GM21526 (cell line): ENCODE data around the gene PRICKLE1.

Experiments
- ATAC-seq: cut with Tn5 transposase; IDR thresholded peaks from one replicate; pipeline ENCODE4 v1.9.1; 2021; ENCODE audit warnings: moderate library complexity; ENCODE audit not compliant: unreplicated experiment, low FRiP score

PRICKLE1 gene

DNA sequence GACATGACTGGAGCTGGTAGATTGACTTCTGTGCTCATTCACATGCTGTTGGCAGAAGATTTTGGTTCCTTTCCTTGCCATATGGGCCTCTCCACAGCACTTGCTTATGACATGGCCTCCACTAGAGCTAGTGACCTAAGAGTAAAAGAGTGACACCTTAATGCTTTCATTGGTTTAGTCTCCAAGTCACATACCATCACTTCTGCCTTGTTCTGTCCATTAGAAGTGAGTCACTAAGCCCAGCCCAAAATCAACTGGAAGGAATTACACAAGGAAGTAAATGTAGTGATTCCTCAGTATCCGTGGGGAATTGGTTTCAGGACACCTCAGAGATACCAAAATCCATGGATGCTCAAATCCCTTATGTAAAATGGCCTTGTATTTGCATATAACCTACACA is 182.2 kb downstream of the PRICKLE1 start:
- ATAC-seq = no peak
